Iris pigment epithelial cell (primary cell): ENCODE measurements around the gene EPN2.

ENCODE experiments used
- DNase-seq: peaks from one replicate; pipeline ENCODE4 v3.0.0-alpha.2; 2011; ENCODE audit warnings: low read depth

EPN2 gene

GRCh38 chr17:19239544-19239943, 2.4 kb downstream of the EPN2 start:
- no peak for DNase-seq

GRCh38 chr17:19242323-19242722, 5.2 kb downstream of the EPN2 start:
- DNase-seq = no peak

- no peak for DNase-seq
These were observed 5.8 kb downstream of the EPN2 start for GRCh38 chr17:19242926-19243325.

GRCh38 chr17:19243838-19244237, 6.7 kb downstream of the EPN2 start:
- no peak for DNase-seq

- DNase-seq = no peak
These were observed 7.2 kb downstream of the EPN2 start for GRCh38 chr17:19244357-19244756.

- no peak for DNase-seq
These were observed 7.6 kb downstream of the EPN2 start for GRCh38 chr17:19244781-19245180.

GRCh38 chr17:19247473-19247872, 10.3 kb downstream of the EPN2 start:
- no peak for DNase-seq

GRCh38 chr17:19248151-19248927, 11.2 kb downstream of the EPN2 start:
- DNase-seq = no peak

GRCh38 chr17:19248928-19249574, 11.9 kb downstream of the EPN2 start:
- peak; percentile 94 for DNase-seq

- DNase-seq = no peak
These were observed 12.5 kb downstream of the EPN2 start for GRCh38 chr17:19249681-19250080.

GRCh38 chr17:19250421-19251173, 13.4 kb downstream of the EPN2 start:
- no peak for DNase-seq

- no peak for DNase-seq
These were observed 15.9 kb downstream of the EPN2 start for GRCh38 chr17:19253112-19253511.

- DNase-seq = no peak
These were observed 17.5 kb downstream of the EPN2 start for GRCh38 chr17:19254651-19255050.

GRCh38 chr17:19255279-19255678, 18.1 kb downstream of the EPN2 start:
- DNase-seq = no peak

GRCh38 chr17:19258371-19258770, 21.2 kb downstream of the EPN2 start:
- DNase-seq = no peak

GRCh38 chr17:19260958-19261357, 23.8 kb downstream of the EPN2 start:
- no peak for DNase-seq

GRCh38 chr17:19261426-19261825, 24.3 kb downstream of the EPN2 start:
- DNase-seq = no peak

- peak; percentile 81 for DNase-seq
These were observed 25.8 kb downstream of the EPN2 start for GRCh38 chr17:19262650-19263631.

- DNase-seq = peak; percentile 57
These were observed 26.5 kb downstream of the EPN2 start for GRCh38 chr17:19263641-19264051.

- no peak for DNase-seq
These were observed 27.1 kb downstream of the EPN2 start for GRCh38 chr17:19264268-19264667.

- no peak for DNase-seq
These were observed 27.5 kb downstream of the EPN2 start for GRCh38 chr17:19264681-19265080.

GRCh38 chr17:19265755-19266154, 28.6 kb downstream of the EPN2 start:
- no peak for DNase-seq
